Loucy (cell line): ENCODE results near the gene BLACAT1.

Source experiments
- H2AFZ ChIP-seq: fragments of 200-600 bp; sonication (generic); 2 replicates; pipeline ENCODE4 v1.6.0; 2016; ENCODE audit warnings: antibody characterized with exemption, mild to moderate bottlenecking, low read length, moderate library complexity
- H3F3A ChIP-seq: fragments of 200-600 bp; 2 replicates; pipeline ENCODE4 v1.6.0; 2016; ENCODE audit warnings: antibody characterized with exemption, low read depth, mild to moderate bottlenecking
- H3K27me3 ChIP-seq: fragments of 200-600 bp; sonication (generic); 2 replicates; pipeline ENCODE4 v1.6.1; 2014; ENCODE audit warnings: low read length, mild to moderate bottlenecking; ENCODE audit not compliant: insufficient read depth, poor library complexity, severe bottlenecking
- H3K36me3 ChIP-seq: fragments of 200-600 bp; sonication (generic); 2 replicates; pipeline ENCODE4 v1.6.1; 2016; ENCODE audit warnings: low read length; ENCODE audit not compliant: insufficient read depth
- H3K4me1 ChIP-seq: fragments of 200-600 bp; sonication (generic); 2 replicates; pipeline ENCODE4 v1.5.1; 2014; ENCODE audit warnings: low read length, mild to moderate bottlenecking; ENCODE audit not compliant: insufficient read depth, poor library complexity, severe bottlenecking
- H3K4me2 ChIP-seq: fragments of 200-600 bp; sonication (generic); 2 replicates; pipeline ENCODE4 v1.6.0; 2014; ENCODE audit warnings: antibody characterized with exemption, low read length, low read depth, mild to moderate bottlenecking; ENCODE audit not compliant: poor library complexity, severe bottlenecking
- H3K4me3 ChIP-seq: fragments of 200-600 bp; sonication (generic); 2 replicates; pipeline ENCODE4 v1.5.1; 2014; ENCODE audit warnings: low read length, mild to moderate bottlenecking, mixed read lengths; ENCODE audit not compliant: poor library complexity, severe bottlenecking
- H3K79me2 ChIP-seq: fragments of 200-600 bp; sonication (generic); 2 replicates; pipeline ENCODE4 v1.6.1; 2014; ENCODE audit warnings: low read length; ENCODE audit not compliant: insufficient read depth
- H3K9ac ChIP-seq: fragments of 200-600 bp; sonication (generic); 2 replicates; pipeline ENCODE4 v1.6.0; 2014; ENCODE audit warnings: mild to moderate bottlenecking, low read depth, low read length, moderate library complexity; ENCODE audit not compliant: poor library complexity, severe bottlenecking
- H3K9me2 ChIP-seq: fragments of 200-600 bp; sonication (generic); replicated peaks from 2 replicates; pipeline ENCODE4 v1.6.1; 2016; ENCODE audit warnings: low read depth, low read length, mixed read lengths
- H3K9me3 ChIP-seq: fragments of 200-600 bp; sonication (generic); 2 replicates; pipeline ENCODE4 v1.6.1; 2014; ENCODE audit warnings: mild to moderate bottlenecking, antibody characterized with exemption, low read length, low read depth; ENCODE audit not compliant: insufficient read depth
- H4K20me1 ChIP-seq: fragments of 200-600 bp; sonication (generic); 2 replicates; pipeline ENCODE4 v1.6.0; 2014; ENCODE audit warnings: antibody characterized with exemption, low read length, mild to moderate bottlenecking; ENCODE audit not compliant: insufficient read depth, poor library complexity, severe bottlenecking
- CTCF ChIP-seq: fragments of 200-600 bp; sonication (generic); conservative IDR thresholded peaks from 2 replicates; pipeline ENCODE4 v1.5.1; 2014; ENCODE audit warnings: mild to moderate bottlenecking, antibody characterized with exemption, low read length
- EZH2phosphoT487 ChIP-seq: fragments of 200-600 bp; IDR thresholded peaks from 2 replicates; pipeline ENCODE4 v1.6.1; 2018; ENCODE audit warnings: antibody characterized with exemption, mild to moderate bottlenecking, moderate library complexity, borderline replicate concordance

Gene BLACAT1

GRCh38 chr1:205448540-205449253 lies 7.1 kb downstream of the BLACAT1 start:
- peaks cover 24% of the 10 kb centered on the region for H3K4me1 ChIP-seq
- H3K4me2 ChIP-seq = no peak overlapping the region
- no peak for TF ChIP-seq CTCF
- TF ChIP-seq EZH2phosphoT487 = no peak
- H3K9me2 ChIP-seq = no peaks in the 10 kb centered on the region
- no peaks in the 10 kb centered on the region for H4K20me1 ChIP-seq
- no peaks in the 10 kb centered on the region for H3F3A ChIP-seq
- no peaks in the 10 kb centered on the region for H3K36me3 ChIP-seq
- no peaks in the 10 kb centered on the region for H3K79me2 ChIP-seq
- H3K9ac ChIP-seq = no peak overlapping the region
- H3K27me3 ChIP-seq = no peaks in the 10 kb centered on the region
- H2AFZ ChIP-seq = no peak overlapping the region
- H3K4me3 ChIP-seq = no peak overlapping the region
- H3K9me3 ChIP-seq = no peaks in the 10 kb centered on the region

DNA sequence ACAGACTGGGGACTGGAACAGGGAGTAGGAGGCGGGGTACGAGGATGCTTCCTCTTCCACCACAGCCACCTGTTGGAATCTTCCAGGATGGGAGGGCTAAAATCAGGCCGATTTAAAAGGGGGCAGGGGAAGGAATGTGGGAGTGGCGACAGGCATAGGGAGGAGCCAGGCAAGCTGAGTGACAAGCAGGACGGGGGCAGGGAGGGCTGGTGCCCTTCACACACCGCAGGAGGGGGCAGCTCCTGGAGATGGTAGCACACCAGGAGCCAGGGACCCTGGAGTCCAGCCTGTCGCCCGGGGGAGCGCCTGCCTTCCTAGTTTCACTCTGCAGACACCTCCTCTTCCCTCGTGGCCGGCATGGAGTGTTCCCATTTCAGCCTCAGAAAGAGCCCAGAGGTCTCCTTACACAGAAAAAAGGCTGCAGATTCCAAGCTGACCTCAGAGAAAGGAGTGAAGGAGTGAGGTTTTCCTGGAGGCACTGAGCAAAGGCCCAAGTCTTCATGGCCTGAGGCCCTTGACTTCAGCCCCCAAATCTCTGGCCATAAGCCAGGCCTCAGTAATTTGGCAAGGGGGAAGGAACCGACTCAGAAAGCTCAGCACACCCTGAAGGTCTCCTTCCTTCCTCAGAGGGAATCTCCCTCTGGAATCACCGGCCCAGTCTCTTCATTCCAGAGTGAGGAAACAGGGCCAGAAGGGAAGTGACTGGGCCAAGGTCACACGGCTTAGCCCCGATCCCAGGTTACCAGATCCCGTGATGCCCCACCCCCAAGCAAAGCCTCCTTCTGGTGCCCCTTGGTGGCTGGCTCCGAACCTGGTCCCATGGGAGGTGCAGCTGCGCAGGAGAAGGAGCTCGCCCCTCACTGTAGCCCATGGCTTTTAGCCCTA lies 8.1 kb downstream of the BLACAT1 start:
- Histone ChIP-seq H3K9me3 (no peaks in the 10 kb centered on the region), H3K4me1 (peaks cover 29% of the 10 kb centered on the region), H3K79me2 (no peaks in the 10 kb centered on the region), H3K4me3 (no peak overlapping the region), H2AFZ (no peak overlapping the region), H3K4me2 (no peak overlapping the region), H3K36me3 (no peaks in the 10 kb centered on the region), H4K20me1 (no peaks in the 10 kb centered on the region), H3F3A (no peaks in the 10 kb centered on the region), H3K9ac (no peak overlapping the region), H3K9me2 (no peaks in the 10 kb centered on the region), H3K27me3 (no peaks in the 10 kb centered on the region)
- TF ChIP-seq CTCF (no peak), EZH2phosphoT487 (no peak)

- H3F3A ChIP-seq = no peaks in the 10 kb centered on the region
- H4K20me1 ChIP-seq = no peaks in the 10 kb centered on the region
- H3K4me3 ChIP-seq = no peak overlapping the region
- H3K36me3 ChIP-seq = no peaks in the 10 kb centered on the region
- no peaks in the 10 kb centered on the region for H3K9me2 ChIP-seq
- H3K4me2 ChIP-seq = no peak overlapping the region
- no peak overlapping the region for H2AFZ ChIP-seq
- no peaks in the 10 kb centered on the region for H3K79me2 ChIP-seq
- H3K9me3 ChIP-seq = no peaks in the 10 kb centered on the region
- peaks cover 38% of the 10 kb centered on the region for H3K4me1 ChIP-seq
- no peak overlapping the region for H3K9ac ChIP-seq
- no peak for TF ChIP-seq EZH2phosphoT487
- TF ChIP-seq CTCF = no peak
- no peaks in the 10 kb centered on the region for H3K27me3 ChIP-seq
Observed at GRCh38 chr1:205446828-205447227, 9.0 kb downstream of the BLACAT1 start.
